C4-2B (cell line): ENCODE results near the gene SAMHD1.
"Not testable (repeated sequence)": the region's sequence is repeated elsewhere in the genome, so short reads cannot be mapped to it uniquely, and the experiment has no call there.

Source experiments
- H3K27ac ChIP-seq: fragments of 450-650 bp; 2 replicates; pipeline ENCODE4 v1.5.1; 2017
- CTCF ChIP-seq: fragments of 450-650 bp; conservative IDR thresholded peaks from 2 replicates; pipeline ENCODE4 v1.5.1; 2017; ENCODE audit warnings: mild to moderate bottlenecking
- ZFX ChIP-seq: fragments of 450-650 bp; IDR thresholded peaks from 2 replicates; pipeline ENCODE4 v1.6.1; 2017

Gene SAMHD1

GRCh38 chr20:36919715-36920333, 31.7 kb downstream of the SAMHD1 start:
- H3K27ac ChIP-seq = no peak overlapping the region
- TF ChIP-seq CTCF (peak; percentile 96), ZFX (no peak)

- TF ChIP-seq ZFX = no peak
- TF ChIP-seq CTCF = no peak
- H3K27ac ChIP-seq = no peak overlapping the region
Observed at GRCh38 chr20:36917943-36918342, 33.6 kb downstream of the SAMHD1 start.

- no peak for TF ChIP-seq ZFX
- TF ChIP-seq CTCF = no peak
- H3K27ac ChIP-seq = no peak overlapping the region
Observed at GRCh38 chr20:36917240-36917639, 34.3 kb downstream of the SAMHD1 start.

- no peak for TF ChIP-seq ZFX
- TF ChIP-seq CTCF = no peak
- H3K27ac ChIP-seq = no peak overlapping the region
Observed at GRCh38 chr20:36916199-36916598, 35.3 kb downstream of the SAMHD1 start.

- TF ChIP-seq CTCF = no peak
- TF ChIP-seq ZFX = no peak
- no peak overlapping the region for H3K27ac ChIP-seq
Observed at GRCh38 chr20:36908603-36909002, 42.9 kb downstream of the SAMHD1 start.

GRCh38 chr20:36906086-36906485, 45.4 kb downstream of the SAMHD1 start:
- H3K27ac ChIP-seq = not testable (repeated sequence)

- not testable (repeated sequence) for H3K27ac ChIP-seq
Observed at GRCh38 chr20:36905566-36905965, 45.9 kb downstream of the SAMHD1 start.

GRCh38 chr20:36904690-36905089, 46.8 kb downstream of the SAMHD1 start:
- H3K27ac ChIP-seq = no peak overlapping the region
- TF ChIP-seq ZFX (no peak), CTCF (no peak)

- TF ChIP-seq ZFX (no peak), CTCF (no peak)
- no peak overlapping the region for H3K27ac ChIP-seq
Observed at GRCh38 chr20:36895036-36895435, 56.5 kb downstream of the SAMHD1 start.
